ENCODE results near the gene BEST4.
"Not testable (repeated sequence)": the region's sequence is repeated elsewhere in the genome, so short reads cannot be mapped to it uniquely, and the experiment has no call there.

Gene BEST4

GRCh38 chr1:44803312-44804095, 15.5 kb upstream of the BEST4 start:
- in situ Hi-C loops (cut with HindIII; ENCODE audit: low pct_unique_long_range_greater_than_20kb, low sequenced_read_pairs) = no loop called here
- no peak for DNase-seq (ENCODE audit: low read depth in 1 of 2, low spot score in 1 of 2)
- no peak for TF ChIP-seq JUND (IDR thresholded peaks at IDR 0.05; ENCODE audit: low read depth)

DNA sequence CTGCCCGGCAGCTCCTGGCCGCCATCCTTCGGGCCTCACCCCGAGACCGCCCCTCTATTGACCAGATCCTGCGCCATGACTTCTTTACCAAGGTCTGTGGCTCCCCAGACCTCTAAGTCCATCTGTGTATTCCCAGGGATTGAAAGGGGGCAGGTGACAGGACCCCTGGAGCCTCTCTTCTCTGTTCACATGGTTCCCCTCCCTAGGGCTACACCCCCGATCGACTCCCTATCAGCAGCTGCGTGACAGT, 15.0 kb upstream of the BEST4 start:
- DNase-seq (ENCODE audit: low read depth in 1 of 2, low spot score in 1 of 2) = no peak
- no peak for TF ChIP-seq JUND (IDR thresholded peaks at IDR 0.05; ENCODE audit: low read depth)
- in situ Hi-C loops (cut with HindIII; ENCODE audit: low pct_unique_long_range_greater_than_20kb, low sequenced_read_pairs) = no loop called here

DNA sequence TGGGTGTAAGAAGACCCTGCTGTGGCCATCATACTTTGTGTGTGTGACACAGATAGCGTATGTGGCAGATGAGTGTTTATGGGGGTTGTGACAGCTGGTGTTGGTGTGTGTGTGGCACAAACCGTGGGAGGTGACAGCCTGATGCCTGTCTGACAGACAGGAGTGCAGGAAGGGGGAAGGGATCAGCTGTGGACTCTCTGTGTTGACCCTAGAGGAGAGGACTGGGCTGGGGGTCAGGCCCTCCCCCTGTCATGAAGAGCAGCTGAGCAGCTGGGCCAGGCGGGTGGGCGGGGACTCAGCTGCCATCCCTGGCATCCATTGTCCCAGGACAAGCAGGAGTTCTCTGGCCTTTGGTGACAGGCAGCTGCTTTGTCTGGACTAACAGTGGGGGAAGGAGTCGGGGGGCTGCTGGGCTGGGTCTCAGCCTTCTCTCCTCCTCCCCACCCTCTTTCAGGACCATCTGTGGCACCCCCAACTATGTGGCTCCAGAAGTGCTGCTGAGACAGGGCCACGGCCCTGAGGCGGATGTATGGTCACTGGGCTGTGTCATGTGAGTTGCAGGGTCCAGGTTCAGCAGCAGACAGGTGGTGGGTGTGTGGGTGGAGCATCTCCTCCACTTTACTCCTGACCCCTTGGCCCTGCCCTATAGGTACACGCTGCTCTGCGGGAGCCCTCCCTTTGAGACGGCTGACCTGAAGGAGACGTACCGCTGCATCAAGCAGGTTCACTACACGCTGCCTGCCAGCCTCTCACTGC, 14.5 kb upstream of the BEST4 start:
- no peak for TF ChIP-seq JUND (IDR thresholded peaks at IDR 0.05; ENCODE audit: low read depth)
- DNase-seq (ENCODE audit: low read depth in 1 of 2, low spot score in 1 of 2) = no peak
- in situ Hi-C loops (cut with HindIII; ENCODE audit: low pct_unique_long_range_greater_than_20kb, low sequenced_read_pairs) = no loop called here

- no peak for DNase-seq (ENCODE audit: low read depth in 1 of 2, low spot score in 1 of 2)
- no peak for TF ChIP-seq JUND (IDR thresholded peaks at IDR 0.05; ENCODE audit: low read depth)
- in situ Hi-C loops (cut with HindIII; ENCODE audit: low pct_unique_long_range_greater_than_20kb, low sequenced_read_pairs) = no loop called here
Measured at GRCh38 chr1:44801491-44802305, 13.7 kb upstream of the BEST4 start.

DNA sequence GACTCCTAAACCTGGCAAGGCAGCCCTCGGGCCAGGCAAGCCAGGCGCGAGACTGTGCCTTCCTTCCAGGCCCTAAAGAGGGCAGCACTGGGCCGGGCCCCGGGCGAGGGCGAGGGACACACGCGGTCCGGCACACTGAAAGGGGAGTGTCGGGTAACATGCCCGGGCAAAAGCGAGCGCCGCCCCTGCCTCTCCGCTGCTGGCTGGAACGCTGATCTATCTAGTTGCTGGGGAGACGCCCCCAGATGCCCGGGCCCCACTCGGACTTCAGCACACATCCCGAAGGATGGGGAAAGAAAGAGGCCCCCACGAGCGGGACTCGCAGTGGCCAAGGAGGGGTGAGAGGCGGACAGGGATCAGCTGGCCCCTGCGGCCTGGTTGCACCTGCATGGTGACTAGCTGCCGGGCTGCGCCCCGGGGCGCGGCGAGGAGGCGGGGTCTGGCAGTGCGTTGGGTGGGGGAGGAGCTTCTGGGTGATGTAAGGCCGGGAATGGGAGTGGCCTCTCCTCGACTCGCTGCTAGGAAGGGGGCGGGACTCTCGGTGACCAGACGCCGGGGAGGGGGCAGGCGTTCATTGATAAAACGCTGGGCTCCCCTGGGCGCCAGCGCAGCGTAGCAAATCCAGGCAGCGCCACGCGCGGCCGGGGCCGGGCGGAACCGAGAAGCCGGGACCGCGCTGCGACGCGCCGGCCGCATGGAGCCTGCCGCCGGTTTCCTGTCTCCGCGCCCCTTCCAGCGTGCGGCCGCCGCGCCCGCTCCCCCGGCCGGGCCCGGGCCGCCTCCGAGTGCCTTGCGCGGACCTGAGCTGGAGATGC, 12.0 kb upstream of the BEST4 start, which contains the start of gene PLK3:
TSS of gene PLK3 (plus strand) at position 608 of the 815 bp plus-strand sequence. CDS start at position 695, 87 bp downstream.
- in situ Hi-C loops (cut with HindIII; ENCODE audit: low pct_unique_long_range_greater_than_20kb, low sequenced_read_pairs) = no loop called here
- TF ChIP-seq JUND (IDR thresholded peaks at IDR 0.05; ENCODE audit: low read depth) = no peak
- DNase-seq (ENCODE audit: low read depth in 1 of 2, low spot score in 1 of 2) = peak; percentile 92 to 94

DNA sequence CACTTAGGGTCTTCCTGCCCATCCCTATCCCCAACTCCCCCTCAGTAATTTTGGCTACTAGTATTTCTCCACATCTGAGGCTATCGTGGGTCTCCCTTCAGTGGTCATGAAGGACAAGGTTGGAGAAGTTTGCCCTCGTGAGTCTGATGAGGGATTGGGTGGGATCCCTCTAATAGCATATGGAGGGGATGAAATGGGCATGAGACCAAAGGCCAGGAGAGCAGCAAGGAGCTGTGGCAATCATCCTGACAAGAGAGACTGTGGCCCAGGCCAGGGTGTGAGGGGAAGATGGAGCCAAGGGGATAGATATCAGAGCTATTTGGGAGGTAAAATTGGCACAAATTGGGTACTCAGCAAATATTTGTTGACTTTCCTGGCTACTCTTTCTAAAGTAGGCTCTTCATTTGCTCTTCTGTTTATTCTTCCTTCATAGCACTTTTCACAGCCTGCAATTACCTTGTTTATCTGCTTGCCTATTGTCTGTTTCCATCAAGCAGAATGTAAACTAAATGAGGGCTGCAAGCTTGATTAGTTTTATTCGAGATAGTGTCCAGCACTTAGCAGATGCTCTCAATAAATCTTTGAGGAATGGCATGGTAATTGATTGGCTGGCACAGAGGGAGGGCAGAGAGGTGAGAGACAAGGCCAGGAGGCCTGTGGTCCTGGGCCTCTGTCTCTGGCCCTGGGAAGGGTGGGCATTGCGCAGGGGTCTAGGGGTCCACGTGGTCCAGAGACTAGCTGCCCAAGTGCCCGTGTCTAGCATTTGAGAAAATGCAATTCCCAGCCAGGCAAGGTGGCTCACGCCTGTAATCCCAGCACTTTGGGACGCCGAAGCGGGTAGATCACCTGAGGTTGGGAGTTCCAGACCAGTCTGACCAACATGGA, 10.8 kb upstream of the BEST4 start:
- no peak for TF ChIP-seq JUND (IDR thresholded peaks at IDR 0.05; ENCODE audit: low read depth)
- no peak for DNase-seq (ENCODE audit: low read depth in 1 of 2, low spot score in 1 of 2)
- in situ Hi-C loops (cut with HindIII; ENCODE audit: low pct_unique_long_range_greater_than_20kb, low sequenced_read_pairs) = no loop called here

GRCh38 chr1:44797886-44798285, 9.9 kb upstream of the BEST4 start:
- DNase-seq (ENCODE audit: low read depth in 1 of 2, low spot score in 1 of 2); in situ Hi-C loops (cut with HindIII; ENCODE audit: low pct_unique_long_range_greater_than_20kb, low sequenced_read_pairs): not testable (repeated sequence)

- no peak for DNase-seq (ENCODE audit: low read depth in 1 of 2, low spot score in 1 of 2)
- TF ChIP-seq JUND (IDR thresholded peaks at IDR 0.05; ENCODE audit: low read depth) = no peak
- in situ Hi-C loops (cut with HindIII; ENCODE audit: low pct_unique_long_range_greater_than_20kb, low sequenced_read_pairs) = no loop called here
Measured at GRCh38 chr1:44792736-44793502, 4.9 kb upstream of the BEST4 start.

- no peak for TF ChIP-seq JUND (IDR thresholded peaks at IDR 0.05; ENCODE audit: low read depth)
- DNase-seq (ENCODE audit: low read depth in 1 of 2, low spot score in 1 of 2) = no peak
- in situ Hi-C loops (cut with HindIII; ENCODE audit: low pct_unique_long_range_greater_than_20kb, low sequenced_read_pairs) = no loop called here
Measured at GRCh38 chr1:44790968-44791801, 3.2 kb upstream of the BEST4 start.

DNA sequence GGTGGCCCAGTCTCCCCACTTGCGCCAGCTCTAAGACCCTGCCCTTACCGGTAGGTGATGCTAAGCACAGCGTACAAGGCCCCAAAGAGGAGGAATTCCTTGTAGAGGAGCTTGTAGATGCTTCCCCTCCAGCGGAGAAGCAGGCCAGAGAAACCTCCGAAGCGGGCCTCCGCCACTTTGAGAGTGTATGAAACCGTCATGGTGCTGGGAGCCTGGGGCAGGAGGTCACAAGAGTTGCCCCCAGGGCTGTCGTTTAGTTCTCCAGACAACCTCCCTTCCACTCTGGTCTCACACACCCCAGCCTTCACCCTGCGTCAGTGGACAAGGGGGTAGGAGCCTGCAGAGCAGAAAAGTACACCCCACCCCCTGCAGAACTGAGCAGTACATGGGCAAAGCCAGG, 464 bp downstream of the BEST4 start:
- in situ Hi-C loops (cut with HindIII; ENCODE audit: low pct_unique_long_range_greater_than_20kb, low sequenced_read_pairs) = no loop called here
- no peak for DNase-seq (ENCODE audit: low read depth in 1 of 2, low spot score in 1 of 2)
- no peak for TF ChIP-seq JUND (IDR thresholded peaks at IDR 0.05; ENCODE audit: low read depth)

Measured in T47D (cell line).